GM19397 (cell line): ENCODE data around the gene CDC42SE2.
"Not testable (repeated sequence)": the region's sequence is repeated elsewhere in the genome, so short reads cannot be mapped to it uniquely, and the experiment has no call there.

Experiments
- ATAC-seq: cut with Tn5 transposase; IDR thresholded peaks from one replicate; pipeline ENCODE4 v1.9.1; 2021; ENCODE audit warnings: mild to moderate bottlenecking, moderate library complexity; ENCODE audit not compliant: unreplicated experiment

CDC42SE2 gene

DNA sequence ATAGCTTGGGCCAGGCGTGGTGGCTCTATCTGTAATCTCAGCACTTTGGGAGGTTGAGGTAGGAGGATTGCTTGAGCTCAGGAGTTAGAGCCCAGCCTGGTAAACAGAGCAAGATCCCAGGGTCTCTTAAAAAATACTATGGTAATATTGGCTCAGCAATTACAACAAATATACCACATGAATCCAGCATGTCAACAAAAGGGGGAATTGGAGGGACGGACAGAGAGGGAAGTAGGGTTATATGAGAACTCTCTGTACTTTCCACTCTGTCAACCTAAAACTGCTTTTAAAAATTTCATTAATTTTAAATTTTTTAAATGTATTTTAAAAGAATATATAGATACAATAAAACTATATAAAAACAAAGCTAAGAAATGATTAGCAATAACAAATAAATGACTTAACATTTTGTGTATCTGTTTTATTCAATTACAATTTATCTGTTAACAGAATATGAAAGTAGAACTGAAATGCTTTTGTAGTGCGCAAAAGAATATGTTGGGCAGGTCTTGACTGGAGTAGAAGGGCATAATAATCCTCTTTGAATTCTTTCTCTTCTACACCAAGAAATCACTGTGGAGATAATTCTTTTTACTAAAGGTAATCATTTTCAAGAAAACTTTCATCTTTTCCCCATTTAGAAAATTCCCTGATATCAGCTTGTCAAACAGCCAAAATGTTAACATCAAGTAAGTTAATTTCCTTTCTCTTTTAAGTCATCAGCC, 12.9 kb upstream of the CDC42SE2 start:
- ATAC-seq = no peak

DNA sequence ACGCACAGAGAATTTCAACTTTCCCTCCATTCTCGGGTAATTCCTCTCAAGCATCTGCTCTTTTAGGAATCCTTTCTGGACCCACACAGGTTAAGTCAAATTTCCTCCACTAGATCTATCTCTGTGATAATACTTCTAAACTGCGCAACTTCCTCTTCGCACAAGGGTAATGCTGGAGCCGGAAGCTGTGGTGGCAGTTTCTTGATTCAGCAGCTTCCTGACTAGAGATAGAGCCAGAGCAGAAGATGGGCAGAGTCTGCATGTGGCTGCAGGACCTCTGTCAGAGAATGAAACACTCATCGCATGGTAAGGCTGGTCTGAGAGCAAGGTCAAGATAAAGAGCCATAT, 11.1 kb upstream of the CDC42SE2 start:
- peak; percentile 90 for ATAC-seq

- ATAC-seq = not testable (repeated sequence)
Observed at GRCh38 chr5:131254025-131254424, 9.8 kb upstream of the CDC42SE2 start.

- no peak for ATAC-seq
Observed at GRCh38 chr5:131254741-131255140, 9.1 kb upstream of the CDC42SE2 start.

GRCh38 chr5:131256507-131256823, 7.4 kb upstream of the CDC42SE2 start:
- ATAC-seq = no peak

DNA sequence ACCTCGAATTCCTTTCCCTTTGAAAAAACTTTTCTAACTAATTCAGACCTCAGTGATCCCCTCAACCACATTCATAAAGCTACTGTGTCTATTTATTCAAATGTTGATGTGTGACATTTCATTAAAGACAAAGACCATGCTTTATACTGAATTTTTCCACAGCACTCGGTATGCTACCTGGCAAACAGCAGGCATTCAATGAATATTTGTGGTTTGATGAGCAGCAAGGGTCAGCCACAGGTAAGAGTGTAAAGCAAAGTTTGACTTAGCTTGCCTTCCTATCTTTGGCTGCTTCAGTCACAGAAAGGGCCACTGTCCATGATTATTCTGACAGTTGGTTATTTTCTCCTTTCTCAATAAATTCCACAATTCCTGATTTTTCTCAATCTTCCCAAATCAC, 5.1 kb upstream of the CDC42SE2 start:
- no peak for ATAC-seq

- no peak for ATAC-seq
Observed at GRCh38 chr5:131259326-131259725, 4.5 kb upstream of the CDC42SE2 start.

DNA sequence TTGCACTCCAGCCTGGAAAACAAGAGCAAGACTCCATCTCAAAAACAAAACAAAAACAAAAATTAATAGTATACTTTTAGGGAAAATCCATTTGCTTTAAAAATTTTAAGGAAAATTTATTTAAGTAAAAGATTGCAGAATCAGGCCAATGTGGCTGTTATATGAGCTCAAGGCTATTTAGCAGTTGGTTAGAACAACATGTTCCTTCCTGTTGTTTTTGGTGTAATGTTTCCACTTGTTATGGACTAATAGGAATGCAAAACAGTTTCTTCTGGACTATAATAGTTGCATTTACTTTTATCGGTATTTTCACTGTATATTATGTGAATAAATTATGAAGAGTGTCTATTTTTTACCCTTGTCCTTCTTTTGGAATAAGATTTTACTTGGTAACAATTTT, 3.0 kb upstream of the CDC42SE2 start:
- no peak for ATAC-seq

DNA sequence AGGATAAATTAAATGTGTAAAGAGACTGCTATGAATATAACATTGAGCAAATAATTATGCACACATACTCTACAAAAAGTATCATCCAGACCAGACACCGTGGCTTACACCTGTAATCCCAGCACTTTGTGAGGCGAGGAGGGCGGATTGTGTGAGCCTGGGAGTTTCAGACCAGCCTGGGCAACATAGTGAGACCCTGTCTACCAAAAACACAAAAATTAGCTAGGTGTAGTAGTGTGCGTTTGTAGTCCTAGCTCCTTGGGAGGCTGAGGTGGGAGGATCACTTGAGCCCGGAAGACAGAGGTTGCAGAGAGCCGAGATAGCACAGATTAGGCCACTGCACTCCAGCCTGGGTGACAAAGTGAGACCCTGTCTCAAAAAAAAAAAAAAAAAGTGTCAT, 2.4 kb upstream of the CDC42SE2 start:
- ATAC-seq = no peak

- peak; percentile 6 for ATAC-seq
Observed at GRCh38 chr5:131262953-131263541, 806 bp upstream of the CDC42SE2 start.

DNA sequence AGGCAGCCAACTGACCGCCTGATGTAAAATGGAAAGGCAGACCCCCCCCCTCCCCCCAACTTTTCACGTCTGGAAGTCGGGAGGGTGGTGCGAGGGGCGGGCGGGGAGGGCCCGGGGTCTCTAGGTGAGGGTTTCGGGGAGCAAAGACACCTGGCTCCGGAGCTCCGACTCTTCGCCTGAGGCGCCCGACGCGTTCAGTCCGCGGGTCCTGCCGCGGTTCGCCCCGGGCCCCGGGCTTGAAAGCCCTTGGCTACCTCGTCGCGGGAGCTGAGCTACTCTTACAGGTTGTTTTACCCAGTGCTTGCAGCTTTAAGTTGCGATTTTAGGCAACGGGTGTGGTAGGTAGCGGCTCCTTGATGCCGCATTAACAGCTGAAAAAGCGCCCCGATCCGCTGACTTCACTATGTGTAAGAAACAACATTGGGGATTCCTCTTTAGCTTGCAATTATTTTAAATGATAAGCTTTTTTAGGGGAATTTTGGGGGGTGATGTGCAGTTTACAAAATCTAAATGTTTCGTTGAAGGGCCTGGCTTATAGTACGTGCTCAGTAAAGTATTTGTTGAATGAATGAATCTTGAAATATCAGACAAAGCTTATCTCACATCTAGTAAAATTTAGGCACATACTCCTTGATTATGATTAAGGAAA, 722 bp downstream of the CDC42SE2 start:
- peak; percentile 7 for ATAC-seq

DNA sequence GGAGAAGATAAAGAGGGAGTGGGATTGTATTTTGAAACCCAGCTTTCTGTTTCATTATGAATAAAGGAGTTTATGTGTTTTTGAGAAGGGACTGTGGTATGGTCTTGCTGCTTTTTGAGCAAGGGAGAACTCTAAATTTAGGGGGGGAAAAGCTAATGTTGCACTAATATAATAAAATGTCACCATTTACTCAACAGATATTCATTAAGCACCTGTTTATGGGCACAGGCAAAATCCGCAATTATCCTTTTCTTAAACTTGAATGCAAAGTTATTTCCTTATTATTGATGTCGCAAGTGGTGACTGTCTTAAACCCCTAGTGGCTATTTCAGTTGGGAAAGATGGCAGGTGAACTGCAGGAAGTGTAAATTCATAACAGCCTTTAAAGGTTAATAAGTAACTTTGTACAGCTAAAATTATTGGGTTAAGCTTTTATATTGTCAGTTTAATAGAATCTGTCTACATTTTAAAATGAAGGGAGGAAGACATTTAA, 1.5 kb downstream of the CDC42SE2 start:
- no peak for ATAC-seq

DNA sequence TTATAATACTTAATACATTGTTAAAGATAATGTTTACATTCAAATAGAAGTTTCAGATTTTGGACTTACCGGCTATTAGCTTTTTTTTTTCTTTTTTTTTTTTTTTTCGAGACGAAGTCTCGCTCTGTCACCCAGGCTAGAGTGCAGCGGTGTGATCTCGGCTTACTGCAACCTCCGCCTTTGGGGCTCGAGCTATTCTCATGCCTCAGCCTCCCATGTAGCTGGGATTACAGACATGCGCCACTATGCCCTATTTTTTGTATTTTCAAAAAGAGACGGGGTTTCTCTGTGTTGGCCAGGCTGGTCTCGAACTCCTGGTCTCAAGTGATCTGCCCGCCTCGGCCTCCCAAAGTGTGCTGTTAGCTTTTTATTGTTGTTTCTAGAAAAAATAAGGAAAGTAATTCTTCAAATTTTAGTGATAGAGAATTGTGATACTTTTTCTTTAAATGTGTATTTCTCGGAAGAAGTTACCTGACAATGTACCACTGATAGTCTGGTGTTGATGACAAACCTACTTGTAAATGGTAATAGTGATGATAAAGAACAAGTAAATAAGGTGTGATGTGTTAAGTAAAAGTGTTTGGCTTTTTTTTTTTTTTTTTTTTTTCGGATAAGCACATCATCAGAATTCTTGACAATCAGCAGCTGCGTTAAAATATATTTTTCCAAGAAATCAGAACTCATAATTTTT, 2.7 kb downstream of the CDC42SE2 start:
- ATAC-seq = no peak

DNA sequence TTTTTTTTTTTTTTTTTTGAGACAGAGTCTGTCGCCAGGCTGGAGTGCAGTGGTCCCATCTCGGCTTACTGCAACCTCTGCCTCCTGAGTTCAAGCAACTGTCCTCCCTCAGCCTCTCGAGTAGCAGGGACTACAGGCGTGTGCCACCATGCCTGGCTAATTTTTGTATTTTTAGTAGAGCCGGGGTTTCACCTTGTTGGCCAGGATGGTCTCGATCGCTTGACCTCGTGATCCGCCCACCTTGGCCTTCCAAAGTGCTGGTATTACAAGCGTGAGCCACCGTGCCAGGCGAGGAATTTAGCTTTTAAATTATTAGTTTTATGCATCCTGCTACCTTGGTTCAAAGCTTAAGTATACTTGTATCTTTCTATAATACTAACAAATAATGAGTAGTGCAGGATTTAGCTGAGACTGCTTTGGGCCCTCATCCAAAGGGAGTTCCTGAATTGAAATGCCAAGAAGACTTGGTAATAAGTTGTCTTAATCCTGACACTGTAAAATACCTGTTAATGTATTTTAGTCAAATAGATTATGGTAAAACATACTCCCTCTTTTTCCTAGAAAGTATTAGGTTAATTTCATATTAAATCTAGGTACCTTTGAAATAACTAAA, 5.0 kb downstream of the CDC42SE2 start:
- ATAC-seq = no peak

GRCh38 chr5:131270809-131271208, 7.0 kb downstream of the CDC42SE2 start:
- no peak for ATAC-seq

- ATAC-seq = not testable (repeated sequence)
Observed at GRCh38 chr5:131271888-131272287, 8.0 kb downstream of the CDC42SE2 start.

- no peak for ATAC-seq
Observed at GRCh38 chr5:131272307-131272706, 8.5 kb downstream of the CDC42SE2 start.

DNA sequence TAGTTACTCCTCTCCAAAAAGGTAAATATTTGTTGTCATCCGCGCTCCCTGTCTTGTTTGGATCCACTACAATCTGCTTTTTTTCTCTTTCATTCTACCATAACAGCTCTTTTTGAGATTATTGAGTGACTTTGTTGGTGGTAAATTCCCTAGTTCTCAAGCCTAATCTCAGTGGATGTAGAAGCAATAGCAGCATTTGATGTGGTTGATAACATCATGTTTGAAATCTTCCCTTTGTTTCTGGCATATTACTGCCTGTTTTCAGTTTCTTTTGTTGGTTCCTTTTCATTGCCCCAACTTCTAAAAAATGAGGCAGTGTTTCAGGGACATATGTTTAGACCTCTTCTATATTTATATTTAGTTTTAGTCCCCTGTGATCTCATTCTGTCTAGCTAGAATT, 8.9 kb downstream of the CDC42SE2 start:
- ATAC-seq = no peak

DNA sequence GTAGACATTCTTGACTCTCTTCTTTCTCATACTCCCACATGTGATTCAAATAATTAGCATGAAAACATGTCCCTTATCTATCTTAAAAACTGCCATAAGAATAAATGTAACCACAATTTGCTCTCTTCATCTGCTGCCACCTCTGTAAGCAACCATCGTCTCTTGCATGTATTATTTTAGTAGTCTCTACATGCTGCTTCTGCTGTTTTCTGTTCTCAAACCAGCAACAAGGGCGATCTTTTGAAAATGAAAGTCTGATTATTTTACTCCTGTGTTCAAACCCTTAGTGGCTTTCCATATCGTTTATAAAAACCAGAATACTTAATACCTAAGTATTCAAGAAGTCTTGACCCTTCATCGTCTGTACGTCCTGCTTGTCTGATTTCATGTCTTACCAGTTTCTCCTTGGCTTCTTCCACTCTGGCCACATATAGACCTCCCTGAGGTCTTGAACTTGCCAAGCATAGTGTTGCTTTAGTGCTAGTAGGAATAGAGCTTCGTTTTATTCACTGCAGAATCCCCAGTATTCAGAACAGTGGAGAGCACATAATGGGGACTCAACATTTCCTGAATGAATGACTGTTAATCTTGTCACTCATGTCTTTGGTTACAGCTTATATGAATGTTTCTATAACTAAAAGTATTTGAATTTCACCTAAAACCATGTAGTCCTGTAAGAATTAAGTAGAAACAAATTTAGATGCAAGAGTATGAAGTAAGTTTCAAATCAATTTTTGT, 10.6 kb downstream of the CDC42SE2 start:
- ATAC-seq = no peak

DNA sequence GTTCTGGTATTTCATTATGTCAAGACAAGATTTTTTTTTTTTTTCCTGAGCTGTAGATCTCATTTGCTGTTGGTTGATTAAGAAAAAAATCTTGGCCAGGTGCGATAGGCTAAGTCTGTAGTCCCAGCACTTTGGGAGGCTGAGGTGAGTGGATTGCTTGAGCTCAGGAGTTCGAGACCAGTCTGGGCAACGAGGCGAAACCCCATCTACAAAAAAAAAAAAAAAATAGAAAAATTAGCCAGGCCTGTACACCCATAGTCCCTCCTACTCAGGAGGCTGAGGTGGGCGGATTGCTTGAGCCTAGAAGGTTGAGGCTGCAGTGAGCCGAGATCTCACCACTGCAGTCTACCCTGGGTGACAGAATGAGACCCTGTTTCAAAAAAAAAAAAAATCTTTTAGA, 12.2 kb downstream of the CDC42SE2 start:
- no peak for ATAC-seq

- no peak for ATAC-seq
Observed at GRCh38 chr5:131277447-131277846, 13.6 kb downstream of the CDC42SE2 start.
